ENCODE data around the gene EFNA5.

- no peak for TF ChIP-seq CTCF (IDR thresholded peaks at IDR 0.05; ENCODE audit: low read depth, low read length, missing input control)
- no peak for TF ChIP-seq RAD21 (IDR thresholded peaks at IDR 0.05)
- TF ChIP-seq SP1 (IDR thresholded peaks at IDR 0.05): no peak
- TF ChIP-seq REST (IDR thresholded peaks at IDR 0.05): no peak
- TF ChIP-seq ATF3 (IDR thresholded peaks at IDR 0.05): no peak
- TF ChIP-seq TAF1 (conservative IDR thresholded peaks at IDR 0.05): no peak
- no peak for TF ChIP-seq ZBTB33 (IDR thresholded peaks at IDR 0.05)
- TF ChIP-seq MAX (IDR thresholded peaks at IDR 0.05): no peak
- no peak for TF ChIP-seq JUND (IDR thresholded peaks at IDR 0.05)
- TF ChIP-seq YY1 (IDR thresholded peaks at IDR 0.05): no peak
- TF ChIP-seq RXRA (IDR thresholded peaks at IDR 0.05): no peak
Observed at GRCh38 chr5:107604990-107605389, 65.7 kb downstream of the EFNA5 start.

All from liver (tissue), 3 donors.